H9 (cell line): Measurements from ENCODE around the gene ADAM30. TPM values are rescaled to one million over a fixed set of nuclear protein-coding genes. Genes with fewer than 3 reads are reported as not detected.
A peak's percentile ranks its signal among the peaks of the same experiment; 100 is the strongest.

Source experiments
- DNase-seq: peaks from one replicate; pipeline ENCODE4 v3.0.0-alpha.2; 2017
- H2AFZ ChIP-seq: one replicate; pipeline ENCODE4 v1.6.1; 2013; ENCODE audit warnings: mild to moderate bottlenecking, low read length, control low read depth, moderate library complexity
- H2AK5ac ChIP-seq: 2 replicates; pipeline ENCODE4 v1.6.1; 2013; ENCODE audit warnings: low read length, control low read depth, mixed read lengths; ENCODE audit not compliant: insufficient read length
- H2BK120ac ChIP-seq: one replicate; pipeline ENCODE4 v1.6.1; 2013; ENCODE audit warnings: low read depth, mild to moderate bottlenecking, low read length, control low read depth, inconsistent platforms; ENCODE audit not compliant: poor library complexity, severe bottlenecking
- H2BK12ac ChIP-seq: 2 replicates; pipeline ENCODE4 v1.6.1; 2013; ENCODE audit warnings: low read length, control low read depth, mixed read lengths, low read depth; ENCODE audit not compliant: insufficient read length
- H2BK15ac ChIP-seq: 2 replicates; pipeline ENCODE4 v1.6.1; 2013; ENCODE audit warnings: low read depth, low read length, control low read depth
- H2BK20ac ChIP-seq: one replicate; pipeline ENCODE4 v1.6.1; 2013; ENCODE audit warnings: low read depth, mild to moderate bottlenecking, low read length, control low read depth, inconsistent platforms; ENCODE audit not compliant: poor library complexity, severe bottlenecking
- H2BK5ac ChIP-seq: 2 replicates; pipeline ENCODE4 v1.6.1; 2013; ENCODE audit warnings: low read length, control low read depth, mixed read lengths; ENCODE audit not compliant: insufficient read length
- H3K14ac ChIP-seq: 2 replicates; pipeline ENCODE4 v1.6.1; 2013; ENCODE audit warnings: low read length, control low read depth; ENCODE audit not compliant: insufficient read depth
- H3K18ac ChIP-seq: 2 replicates; pipeline ENCODE4 v1.6.1; 2013; ENCODE audit warnings: low read depth, mild to moderate bottlenecking, mixed read lengths, low read length, control low read depth; ENCODE audit not compliant: insufficient read length
- H3K23ac ChIP-seq: 2 replicates; pipeline ENCODE4 v1.6.1; 2013; ENCODE audit warnings: low read length, control low read depth, mixed read lengths, low read depth; ENCODE audit not compliant: insufficient read length
- H3K23me2 ChIP-seq: 2 replicates; pipeline ENCODE4 v1.6.1; 2013; ENCODE audit warnings: low read depth, mild to moderate bottlenecking, mixed read lengths, low read length, control low read depth; ENCODE audit not compliant: insufficient read length, poor library complexity, severe bottlenecking
- H3K27ac ChIP-seq: 2 replicates; pipeline ENCODE4 v1.5.1; 2013; ENCODE audit warnings: low read length, control low read depth, mixed read lengths, low read depth; ENCODE audit not compliant: insufficient read length
- H3K27me3 ChIP-seq: 2 replicates; pipeline ENCODE4 v1.6.1; 2013; ENCODE audit warnings: low read length, control low read depth, inconsistent platforms; ENCODE audit not compliant: insufficient read depth
- H3K4ac ChIP-seq: 2 replicates; pipeline ENCODE4 v1.6.1; 2013; ENCODE audit warnings: low read depth, mild to moderate bottlenecking, control low read depth, inconsistent platforms, low read length, moderate library complexity
- H3K4me1 ChIP-seq: 2 replicates; pipeline ENCODE4 v1.6.1; 2013; ENCODE audit warnings: low read length, control low read depth, inconsistent platforms; ENCODE audit not compliant: insufficient read depth
- H3K4me2 ChIP-seq: 2 replicates; pipeline ENCODE4 v1.6.1; 2013; ENCODE audit warnings: low read length, control low read depth, mixed read lengths; ENCODE audit not compliant: insufficient read length, insufficient read depth
- H3K56ac ChIP-seq: 2 replicates; pipeline ENCODE4 v1.6.1; 2013; ENCODE audit warnings: low read depth, mild to moderate bottlenecking, mixed read lengths, low read length, control low read depth; ENCODE audit not compliant: insufficient read length
- H3K79me1 ChIP-seq: 2 replicates; pipeline ENCODE4 v1.6.1; 2013; ENCODE audit warnings: low read depth, mild to moderate bottlenecking, moderate library complexity, low read length, control low read depth, inconsistent platforms; ENCODE audit not compliant: insufficient read depth, poor library complexity, severe bottlenecking
- H3K79me2 ChIP-seq: 2 replicates; pipeline ENCODE4 v1.6.1; 2013; ENCODE audit warnings: low read length, control low read depth, inconsistent platforms; ENCODE audit not compliant: insufficient read depth
- H3K9ac ChIP-seq: 2 replicates; pipeline ENCODE4 v1.6.1; 2013; ENCODE audit warnings: low read length, control low read depth, mixed read lengths; ENCODE audit not compliant: insufficient read length; ENCODE audit errors: extremely low read depth
- H3K9me3 ChIP-seq: one replicate; pipeline ENCODE4 v1.6.1; 2013; ENCODE audit warnings: low read depth, low read length, inconsistent platforms; ENCODE audit not compliant: control insufficient read depth
- H3T11ph ChIP-seq: one replicate; pipeline ENCODE4 v1.6.1; 2013; ENCODE audit warnings: mild to moderate bottlenecking, low read length, control low read depth, inconsistent platforms
- H4K20me1 ChIP-seq: one replicate; pipeline ENCODE4 v1.6.1; 2013; ENCODE audit not compliant: control insufficient read depth, insufficient read length, insufficient read depth
- H4K5ac ChIP-seq: 2 replicates; pipeline ENCODE4 v1.6.1; 2013; ENCODE audit warnings: low read depth, mild to moderate bottlenecking, mixed read lengths, low read length, control low read depth; ENCODE audit not compliant: insufficient read length
- H4K8ac ChIP-seq: replicated peaks from 2 replicates; pipeline ENCODE4 v1.6.1; 2013; ENCODE audit warnings: low read length, control low read depth, mixed read lengths, low read depth; ENCODE audit not compliant: insufficient read length
- H4K91ac ChIP-seq: 2 replicates; pipeline ENCODE4 v1.6.1; 2013; ENCODE audit warnings: low read depth, mild to moderate bottlenecking, moderate library complexity, mixed read lengths, low read length, control low read depth; ENCODE audit not compliant: insufficient read length
- H3K27ac Mint-ChIP-seq, 3 experiments: 2 replicates in 2 of 3; 3 replicates in 1 of 3; pipeline ENCODE4 v1.8.0; 2020 to 2021; ENCODE audit warnings: mixed read lengths in 3 of 3, mild to moderate bottlenecking in 1 of 3, moderate library complexity in 1 of 3
- H3K27me3 Mint-ChIP-seq: 2 replicates; pipeline ENCODE4 v1.8.0; 2021; ENCODE audit warnings: low read depth, mild to moderate bottlenecking, moderate library complexity, mixed read lengths
- H3K36me3 Mint-ChIP-seq, 3 experiments: 2 replicates in 2 of 3; 3 replicates in 1 of 3; pipeline ENCODE4 v1.8.0; 2020 to 2021; ENCODE audit warnings: low read depth in 3 of 3, mixed read lengths in 3 of 3; ENCODE audit not compliant: insufficient read depth in 1 of 3
- H3K4me1 Mint-ChIP-seq, 2 experiments: 2 replicates each; pipeline ENCODE4 v1.8.0; 2020; ENCODE audit warnings: mixed read lengths in 2 of 2
- H3K4me3 Mint-ChIP-seq, 2 experiments: 2 replicates in 1 of 2; 3 replicates in 1 of 2; pipeline ENCODE4 v1.8.0; 2020 to 2021; ENCODE audit warnings: mild to moderate bottlenecking in 2 of 2, mixed read lengths in 2 of 2, moderate library complexity in 1 of 2
- H3K9me3 Mint-ChIP-seq, 2 experiments: 2 replicates in 1 of 2; 3 replicates in 1 of 2; pipeline ENCODE4 v1.8.0; 2020; ENCODE audit warnings: mild to moderate bottlenecking in 2 of 2, mixed read lengths in 2 of 2, moderate library complexity in 1 of 2
- WGBS: extraction: QIAGEN DNeasy Blood & Tissue Kit; methylation state at CpG from one replicate; pipeline ENCODE4 v1.1.7; 2013; ENCODE audit warnings: missing lambda C conversion rate, low lambda C conversion rate, mixed read lengths; ENCODE audit not compliant: insufficient read length; ENCODE audit errors: extremely low coverage; 5-methylcytosine and 5-hydroxymethylcytosine counted together
- total RNA-seq: library from RNA; stranded (reverse); gene quantifications from 2 replicates; pipeline ENCODE4 v1.2.1, GENCODE V29; 2021
- TF ChIP-seq, protein P1 (sequence below): fragments of 200-600 bp; sonication (generic); conservative IDR thresholded peaks from 3 replicates; pipeline ENCODE4 v1.8.0; 2021; ENCODE audit warnings: antibody characterized with exemption, mild to moderate bottlenecking

Gene ADAM30
- total RNA-seq, 1 experiment from 2014 or later, result not detected

DNA sequence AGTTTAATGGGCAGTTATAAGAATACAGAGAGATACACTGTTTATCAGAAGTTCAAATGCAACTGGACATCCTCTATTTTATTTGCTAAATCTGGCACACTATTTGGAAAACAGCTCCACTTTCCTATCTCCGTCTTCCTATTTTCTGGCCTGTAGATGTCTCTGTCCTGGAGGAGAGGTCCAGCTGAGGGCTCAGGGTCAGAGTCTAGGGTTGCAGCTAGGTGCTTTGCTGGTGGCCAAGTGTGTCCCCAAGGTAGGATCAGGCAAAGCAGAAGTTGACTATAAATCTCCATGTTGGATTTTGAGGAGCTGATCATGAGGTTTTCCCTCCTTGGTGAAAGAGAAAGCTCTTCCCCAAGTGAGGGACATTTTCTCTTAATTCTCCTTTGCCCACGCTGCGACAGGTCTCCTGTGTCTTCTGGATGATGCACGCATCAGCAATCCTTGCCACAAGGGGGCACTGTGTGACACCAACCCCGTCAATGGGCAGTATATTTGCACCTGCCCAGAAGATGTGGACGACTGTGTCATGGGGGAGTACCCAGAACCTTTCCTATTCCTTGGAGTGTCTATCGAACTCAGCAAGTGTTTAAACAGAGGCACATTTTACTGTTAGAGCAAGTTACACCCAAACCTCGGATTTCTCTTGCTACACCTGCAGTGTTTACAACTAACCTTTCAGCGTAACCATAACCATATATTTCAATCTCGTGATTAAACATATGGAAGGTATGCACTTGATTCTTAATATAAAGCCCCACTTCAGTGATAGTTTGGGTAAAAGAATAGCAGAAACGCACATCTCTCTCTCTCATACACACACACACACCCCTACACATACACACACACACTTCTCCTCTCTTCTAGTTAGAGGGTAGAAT lies 10.2 kb downstream of the ADAM30 start:
- Histone ChIP-seq H2BK120ac (no peak overlapping the region), H2BK12ac (no peak overlapping the region), H4K91ac (no peak overlapping the region), H2AK5ac (no peak overlapping the region), H4K20me1 (no peaks in the 10 kb centered on the region), H3K79me1 (no peaks in the 10 kb centered on the region), H2BK5ac (no peak overlapping the region), H3T11ph (no peak overlapping the region), H3K4me1 (no peaks in the 10 kb centered on the region), H3K14ac (no peak overlapping the region), H3K79me2 (no peaks in the 10 kb centered on the region), H2BK15ac (no peak overlapping the region), H2AFZ (no peak overlapping the region), H3K27me3 (no peaks in the 10 kb centered on the region), H3K4ac (no peak overlapping the region), H2BK20ac (no peak overlapping the region), H3K23me2 (no peaks in the 10 kb centered on the region), H3K23ac (no peak overlapping the region), H3K27ac (no peak overlapping the region), H4K8ac (no peak overlapping the region), H3K4me2 (no peak overlapping the region), H3K9ac (no peak overlapping the region), H3K56ac (no peak overlapping the region), H3K18ac (no peak overlapping the region), H3K9me3 (no peaks in the 10 kb centered on the region), H4K5ac (no peak overlapping the region)
- H3K27me3 Mint-ChIP-seq, result peaks cover 2% of the 10 kb centered on the region
- H3K4me1 Mint-ChIP-seq, result peaks cover 2 to 3% of the 10 kb centered on the region in 2 experiments; a peak in 2 of 4 replicates
- no CpG with 5 or more reads among the region's 11 CpGs for WGBS
- TF ChIP-seq, protein P1, sequence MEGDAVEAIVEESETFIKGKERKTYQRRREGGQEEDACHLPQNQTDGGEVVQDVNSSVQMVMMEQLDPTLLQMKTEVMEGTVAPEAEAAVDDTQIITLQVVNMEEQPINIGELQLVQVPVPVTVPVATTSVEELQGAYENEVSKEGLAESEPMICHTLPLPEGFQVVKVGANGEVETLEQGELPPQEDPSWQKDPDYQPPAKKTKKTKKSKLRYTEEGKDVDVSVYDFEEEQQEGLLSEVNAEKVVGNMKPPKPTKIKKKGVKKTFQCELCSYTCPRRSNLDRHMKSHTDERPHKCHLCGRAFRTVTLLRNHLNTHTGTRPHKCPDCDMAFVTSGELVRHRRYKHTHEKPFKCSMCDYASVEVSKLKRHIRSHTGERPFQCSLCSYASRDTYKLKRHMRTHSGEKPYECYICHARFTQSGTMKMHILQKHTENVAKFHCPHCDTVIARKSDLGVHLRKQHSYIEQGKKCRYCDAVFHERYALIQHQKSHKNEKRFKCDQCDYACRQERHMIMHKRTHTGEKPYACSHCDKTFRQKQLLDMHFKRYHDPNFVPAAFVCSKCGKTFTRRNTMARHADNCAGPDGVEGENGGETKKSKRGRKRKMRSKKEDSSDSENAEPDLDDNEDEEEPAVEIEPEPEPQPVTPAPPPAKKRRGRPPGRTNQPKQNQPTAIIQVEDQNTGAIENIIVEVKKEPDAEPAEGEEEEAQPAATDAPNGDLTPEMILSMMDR, result peak; percentile 88
- DNase-seq, result peak; percentile 69
- H3K27ac Mint-ChIP-seq, result no peak overlapping the region
- peaks cover 0 to 5% of the 10 kb centered on the region in 2 experiments; a peak in 1 of 5 replicates for H3K9me3 Mint-ChIP-seq
- H3K4me3 Mint-ChIP-seq, result no peak overlapping the region
- no peaks in the 10 kb centered on the region for H3K36me3 Mint-ChIP-seq
